Activated CD4-positive, alpha-beta T cell treated with anti-CD3 and anti-CD28 coated beads for 36 hours (primary cell): ENCODE data around the gene ZNF223. TPM values are rescaled to one million over a fixed set of nuclear protein-coding genes. Genes with fewer than 3 reads are reported as not detected.
A peak's percentile ranks its signal among the peaks of the same experiment; 100 is the strongest.

Experiments used
- ATAC-seq: fragments of 200-7000 bp; cut with Tn5 transposase; one replicate; pipeline ENCODE4 v1.10.0; 2021; ENCODE audit warnings: mild to moderate bottlenecking, moderate library complexity
- CTCF ChIA-PET: fragments of 350-600 bp; sonication (Branson Sonifier 250); formaldehyde crosslinking; loops from one replicate; lab custom pipeline; 2021; ENCODE audit warnings: antibody characterized with exemption; lab: Charles Lee
- POLR2A ChIA-PET: fragments of 350-600 bp; sonication (Branson Sonifier 250); formaldehyde crosslinking; loops from one replicate; lab custom pipeline; 2021; ENCODE audit warnings: antibody characterized with exemption, inconsistent platforms; lab: Charles Lee
- DNase-seq: peaks from one replicate; pipeline ENCODE4 v3.0.0-alpha.2; 2020
- H3K27ac Mint-ChIP-seq: one replicate; pipeline ENCODE4 v1.8.0; 2021; ENCODE audit warnings: mixed read lengths
- H3K27me3 Mint-ChIP-seq: one replicate; pipeline ENCODE4 v1.8.0; 2021; ENCODE audit warnings: mixed read lengths
- H3K36me3 Mint-ChIP-seq: one replicate; pipeline ENCODE4 v1.8.0; 2021; ENCODE audit warnings: low read depth, mixed read lengths
- H3K4me1 Mint-ChIP-seq: one replicate; pipeline ENCODE4 v1.8.0; 2021; ENCODE audit warnings: mixed read lengths
- H3K4me3 Mint-ChIP-seq: one replicate; pipeline ENCODE4 v1.8.0; 2021; ENCODE audit warnings: mild to moderate bottlenecking, moderate library complexity, mixed read lengths
- H3K9me3 Mint-ChIP-seq: one replicate; pipeline ENCODE4 v1.8.0; 2021; ENCODE audit warnings: low read depth, mixed read lengths
- intact Hi-C, 2 experiments: fragments of 100-400 bp; cut with DNase I in 1 of 2; cut with micrococcal nuclease in 1 of 2; formaldehyde crosslinking; loops; one replicate each; pipeline versions ENCODE4 v1.14.2 to v1.15.1; 2022 to 2024; cut with DNase I, micrococcal nuclease
- total RNA-seq, 2 experiments: library from RNA; stranded (reverse); gene quantifications; one replicate each; pipeline ENCODE4 v1.2.3, GENCODE V29; 2021

Gene ZNF223
- total RNA-seq, 2 experiments from 2014 or later, result 0.63 to 0.82 TPM

DNA sequence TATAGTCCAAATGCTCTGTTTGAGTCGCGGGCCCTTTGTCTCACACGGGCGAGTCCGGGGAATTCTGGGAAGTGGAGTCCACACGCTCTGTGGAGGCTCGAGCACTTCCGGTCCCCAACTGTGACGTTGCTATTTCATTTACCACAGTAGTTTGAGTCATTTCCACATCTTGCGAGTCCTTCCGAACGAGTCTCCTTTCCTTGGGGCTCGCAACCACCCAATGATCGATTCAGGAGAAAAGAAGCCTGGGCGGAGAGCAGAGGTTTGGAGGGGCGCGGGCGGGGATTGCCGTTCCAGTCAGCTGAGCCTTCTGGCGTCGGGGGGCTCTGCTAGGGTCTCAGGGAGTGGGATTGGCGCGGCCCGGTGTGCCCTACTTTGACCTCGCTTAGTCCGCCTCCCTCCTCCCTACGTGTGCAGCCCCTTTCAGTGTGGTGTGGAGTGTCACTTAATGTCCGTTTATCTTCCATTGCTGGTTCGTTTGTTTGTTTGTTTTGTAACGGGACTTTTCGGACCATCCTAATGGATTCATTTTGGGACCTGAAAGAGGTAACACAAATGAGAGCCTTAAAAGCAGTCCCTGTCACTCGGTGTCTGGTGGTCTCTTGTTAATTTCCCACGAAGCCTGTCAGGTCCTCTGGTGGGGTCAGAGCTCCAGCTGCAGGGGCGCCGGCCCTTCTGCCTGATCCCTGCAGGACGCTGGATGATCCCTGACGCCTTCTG lies 26.5 kb upstream of the ZNF223 start, which contains the start of gene ZNF222:
Gene ZNF222, plus strand, starts transcription at position 163 of the 720 bp plus-strand sequence. Its CDS starts 58 bp downstream, at position 221.
- CTCF ChIA-PET, result interaction anchor here (0.6 to 0.7 kb wide), 2 partner anchors 116 to 303 kb away, joined by 3 read pairs; partner anchors contain the start of gene ZNF234
- DNase-seq (peak; percentile 90), ATAC-seq (peak; percentile 99)
- peaks cover 53% of the 10 kb centered on the region for H3K36me3 Mint-ChIP-seq
- POLR2A ChIA-PET, result no interaction called here
- H3K27me3 Mint-ChIP-seq, result peaks cover 2% of the 10 kb centered on the region
- intact Hi-C loops, result loop anchor here (1.0 to 2.0 kb wide), 16 partner anchors 23 to 475 kb away; partner anchors contain the start of genes ZNF224 (in 2 of the 2), ZNF230 (in 2 of the 2), ZNF155 (in 1 of the 2) and ZNF180 (in 1 of the 2)
- peak within 1 kb of the TSS; percentile 94 for H3K4me3 Mint-ChIP-seq
- H3K27ac Mint-ChIP-seq, result peak within 1 kb of the TSS; percentile 93
- H3K4me1 Mint-ChIP-seq, result peaks cover 20% of the 10 kb centered on the region
- peaks cover 34% of the 10 kb centered on the region for H3K9me3 Mint-ChIP-seq

DNA sequence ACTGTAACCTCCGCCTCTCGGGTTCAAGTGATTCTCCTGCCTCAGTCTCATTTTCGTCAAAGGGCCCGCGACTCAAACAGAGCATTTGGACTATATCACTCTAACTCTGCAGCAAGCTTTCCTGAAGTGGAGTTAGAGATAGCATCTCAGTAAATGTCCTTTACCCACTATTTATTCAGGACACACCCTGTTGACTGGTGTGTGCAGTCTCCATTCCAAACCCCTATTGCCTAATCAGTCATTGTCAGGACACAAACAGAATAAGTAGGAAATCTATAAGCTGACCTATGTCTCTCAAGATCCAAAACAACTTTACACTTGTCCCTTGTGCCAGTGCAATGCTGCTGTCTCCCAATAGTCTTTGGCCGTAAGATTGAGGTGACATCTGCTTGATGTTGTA lies 25.2 kb upstream of the ZNF223 start:
- H3K27ac Mint-ChIP-seq, result no peak overlapping the region
- H3K27me3 Mint-ChIP-seq, result no peaks in the 10 kb centered on the region
- H3K4me3 Mint-ChIP-seq, result no peak overlapping the region
- H3K4me1 Mint-ChIP-seq, result peaks cover 20% of the 10 kb centered on the region
- H3K9me3 Mint-ChIP-seq, result peaks cover 35% of the 10 kb centered on the region
- peaks cover 65% of the 10 kb centered on the region for H3K36me3 Mint-ChIP-seq
- DNase-seq (no peak), ATAC-seq (no peak)
- CTCF ChIA-PET, result interaction anchor here (0.5 kb wide), 1 partner anchor 69 kb away, joined by 4 read pairs; no protein-coding TSS in a partner anchor
- POLR2A ChIA-PET, result no interaction called here
- intact Hi-C loops, result no loop called here

DNA sequence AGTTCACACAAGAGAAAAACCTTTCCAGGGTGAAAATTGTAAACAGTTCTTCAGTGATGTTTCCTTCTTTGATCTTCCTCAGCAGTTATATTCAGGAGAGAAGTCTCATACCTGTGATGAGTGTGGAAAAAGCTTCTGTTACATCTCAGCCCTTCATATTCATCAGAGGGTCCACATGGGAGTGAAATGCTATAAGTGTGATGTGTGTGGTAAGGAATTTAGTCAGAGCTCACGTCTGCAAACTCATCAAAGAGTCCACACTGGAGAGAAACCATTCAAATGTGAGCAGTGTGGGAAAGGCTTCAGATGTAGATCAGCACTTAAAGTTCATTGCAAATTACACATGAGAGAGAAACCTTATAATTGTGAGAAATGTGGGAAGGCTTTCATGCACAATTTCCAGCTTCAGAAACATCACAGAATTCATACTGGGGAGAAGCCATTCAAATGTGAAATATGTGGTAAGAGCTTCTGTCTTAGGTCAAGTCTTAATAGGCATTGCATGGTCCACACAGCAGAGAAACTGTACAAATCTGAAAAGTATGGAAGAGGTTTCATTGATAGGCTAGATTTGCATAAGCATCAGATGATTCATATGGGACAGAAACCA lies 19.7 kb upstream of the ZNF223 start:
- intact Hi-C loops, result no loop called here
- ChIA-PET CTCF (no interaction called here), POLR2A (no interaction called here)
- no peak for DNase-seq
- Mint-ChIP-seq H3K4me1 (peaks cover 3% of the 10 kb centered on the region), H3K27me3 (no peaks in the 10 kb centered on the region), H3K4me3 (no peak overlapping the region), H3K36me3 (peaks cover 69% of the 10 kb centered on the region), H3K9me3 (peaks cover 53% of the 10 kb centered on the region), H3K27ac (no peak overlapping the region)
- no peak for ATAC-seq

DNA sequence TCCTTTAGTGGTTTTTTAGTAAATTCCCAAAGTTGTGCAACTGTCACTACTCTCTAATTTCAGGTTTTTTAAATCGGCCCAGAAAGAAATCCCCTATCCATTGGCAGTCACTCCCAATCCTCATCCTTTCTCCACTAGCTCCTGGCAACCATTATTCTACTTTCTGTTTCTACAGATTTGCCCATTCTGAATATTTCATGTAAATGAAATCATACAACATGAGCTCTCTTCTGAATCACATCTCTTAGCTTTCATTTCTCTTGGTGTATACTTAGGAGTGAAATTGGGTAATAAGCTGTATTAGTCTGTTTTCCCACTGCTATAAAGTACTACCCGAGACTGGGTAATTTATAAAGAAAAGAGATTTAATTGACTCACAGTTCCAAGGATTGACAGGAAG lies 9.7 kb upstream of the ZNF223 start:
- POLR2A ChIA-PET, result no interaction called here
- H3K27ac Mint-ChIP-seq, result no peak overlapping the region

DNA sequence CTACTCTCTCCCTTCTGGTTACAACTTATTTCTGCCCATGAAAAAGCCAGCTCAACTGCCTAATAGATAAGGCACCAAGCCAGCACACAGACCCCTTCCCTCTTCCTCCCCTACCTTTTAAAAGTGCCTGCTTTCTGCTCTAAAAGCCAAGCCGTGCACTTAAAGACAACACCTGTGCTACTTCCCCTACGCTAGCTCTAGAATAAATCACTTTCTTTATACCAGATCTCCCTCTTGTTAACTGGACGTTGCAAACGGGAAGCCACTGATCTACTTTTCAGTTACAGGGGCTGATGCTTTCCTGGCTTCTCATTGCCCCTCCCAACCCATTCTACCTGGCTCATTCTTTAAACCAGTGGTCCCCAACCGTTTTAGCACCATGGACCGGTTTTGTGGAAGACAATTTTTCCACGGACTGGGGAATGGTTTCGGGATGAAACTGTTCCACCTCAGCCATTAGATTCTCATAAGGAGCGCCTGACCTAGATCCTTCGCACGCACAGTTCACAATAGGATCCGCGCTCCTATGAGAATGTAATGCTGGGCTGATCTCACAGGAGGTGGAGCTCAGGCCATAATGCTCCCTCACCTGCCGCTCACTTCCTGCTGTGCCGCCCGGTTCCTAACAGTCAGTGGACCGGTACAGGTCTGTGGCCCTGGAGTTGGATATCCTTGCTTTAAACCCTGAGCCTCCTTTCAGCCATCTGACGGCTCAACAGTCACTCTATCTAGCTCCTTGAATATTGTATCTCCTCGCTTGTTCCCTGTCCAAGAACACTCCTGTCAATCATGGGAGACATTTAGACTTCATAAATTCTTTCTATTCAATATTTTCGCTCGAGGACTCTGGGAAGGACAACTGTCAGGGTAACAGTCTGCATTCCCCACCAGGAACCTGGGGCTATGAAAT lies 841 bp upstream of the ZNF223 start:
- H3K36me3 Mint-ChIP-seq, result peaks cover 30% of the 10 kb centered on the region
- intact Hi-C loops, result no loop called here
- H3K4me3 Mint-ChIP-seq, result peak overlapping the region; percentile 76
- peak overlapping the region; percentile 64 for H3K27ac Mint-ChIP-seq
- CTCF ChIA-PET, result no interaction called here
- H3K4me1 Mint-ChIP-seq, result peaks cover 21% of the 10 kb centered on the region
- ATAC-seq (peak; percentile 70), DNase-seq (peak; percentile 39)
- H3K27me3 Mint-ChIP-seq, result peaks cover 5% of the 10 kb centered on the region
- POLR2A ChIA-PET, result no interaction called here
- peaks cover 23% of the 10 kb centered on the region for H3K9me3 Mint-ChIP-seq

More for the DNA sequence above, 9.7 kb upstream of the ZNF223 start:
- ATAC-seq (no peak), DNase-seq (no peak)
- Mint-ChIP-seq H3K4me3 (no peak overlapping the region), H3K27me3 (peaks cover 15% of the 10 kb centered on the region), H3K9me3 (peaks cover 38% of the 10 kb centered on the region), H3K4me1 (no peaks in the 10 kb centered on the region), H3K36me3 (peaks cover 2% of the 10 kb centered on the region)
- CTCF ChIA-PET, result interaction anchor here (0.7 kb wide), 1 partner anchor 44 kb away, joined by 3 read pairs; no protein-coding TSS in a partner anchor
- intact Hi-C loops, result no loop called here

DNA sequence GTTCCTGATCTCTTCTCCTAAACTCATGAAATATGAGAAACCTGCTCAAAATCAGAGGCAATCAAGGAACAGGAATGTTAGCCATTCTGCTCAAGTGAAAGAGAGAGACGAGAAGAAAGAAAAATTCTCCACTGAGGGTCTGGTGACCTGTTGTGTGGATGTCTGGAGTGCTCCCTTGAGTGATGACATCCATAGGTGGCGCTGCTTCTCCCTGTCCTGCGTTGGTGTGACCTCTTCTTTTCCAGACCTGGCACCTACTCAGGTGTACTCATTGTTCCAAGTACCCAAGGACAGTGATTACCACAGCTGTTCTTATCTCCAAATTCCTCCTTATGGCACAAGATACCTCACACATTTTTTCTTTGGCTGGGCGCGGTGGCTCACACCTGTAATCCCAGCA lies 4.0 kb downstream of the ZNF223 start:
- Mint-ChIP-seq H3K27me3 (no peaks in the 10 kb centered on the region), H3K4me1 (peaks cover 18% of the 10 kb centered on the region), H3K27ac (no peak overlapping the region), H3K4me3 (no peak overlapping the region), H3K9me3 (peaks cover 27% of the 10 kb centered on the region), H3K36me3 (peaks cover 61% of the 10 kb centered on the region)
- peak; percentile 4 for DNase-seq
- ChIA-PET POLR2A (no interaction called here), CTCF (interaction anchor here (0.6 kb wide), 1 partner anchor 15 kb away, joined by 4 read pairs; no protein-coding TSS in a partner anchor)
- no peak for ATAC-seq
- intact Hi-C loops, result no loop called here

DNA sequence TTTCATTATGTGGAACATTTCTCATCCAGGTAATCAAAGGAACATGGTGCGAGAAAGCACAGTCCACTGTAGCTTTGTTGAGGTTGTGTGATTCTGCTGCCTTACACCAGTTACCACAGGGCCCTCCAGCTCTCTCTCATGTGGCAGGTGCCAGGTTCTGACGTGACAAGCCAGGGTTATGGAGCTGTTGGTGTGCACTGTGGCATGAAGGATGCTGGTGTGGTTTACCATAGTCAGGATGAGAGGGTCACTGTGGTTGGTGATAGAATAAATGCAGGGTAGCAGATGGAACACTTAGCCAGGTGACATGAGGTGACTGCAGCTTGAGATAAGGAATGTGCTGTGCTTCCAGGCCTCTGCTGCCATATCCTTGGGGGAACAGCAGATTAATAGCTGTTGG lies 7.4 kb downstream of the ZNF223 start:
- ChIA-PET CTCF (interaction anchor here (0.8 kb wide), 1 partner anchor 57 kb away, joined by 3 read pairs; no protein-coding TSS in a partner anchor), POLR2A (no interaction called here)
- intact Hi-C loops, result no loop called here
- Mint-ChIP-seq H3K4me3 (no peak overlapping the region), H3K36me3 (peaks cover 82% of the 10 kb centered on the region), H3K27me3 (no peaks in the 10 kb centered on the region), H3K27ac (no peak overlapping the region), H3K9me3 (peaks cover 32% of the 10 kb centered on the region), H3K4me1 (no peaks in the 10 kb centered on the region)
- DNase-seq, result no peak
- no peak for ATAC-seq

DNA sequence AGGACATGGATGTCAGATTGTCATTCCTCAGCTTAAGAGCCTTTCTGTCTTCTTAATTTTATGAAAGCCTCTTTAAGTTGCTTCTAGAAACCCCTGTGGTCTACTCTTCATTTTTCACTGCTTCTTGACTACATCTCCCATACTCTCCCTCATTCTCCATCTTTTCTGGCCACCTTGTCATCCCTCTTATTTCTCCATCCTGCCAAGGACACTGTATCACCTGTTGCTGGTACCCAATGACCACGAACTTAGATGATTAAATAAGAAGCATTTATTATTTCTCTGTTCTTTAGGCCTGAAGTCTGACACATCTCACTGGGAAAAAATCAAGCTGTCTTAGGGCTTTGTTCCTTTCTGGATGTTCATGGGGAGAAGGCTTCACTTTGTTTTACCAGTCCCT lies 9.2 kb downstream of the ZNF223 start:
- ATAC-seq (no peak), DNase-seq (no peak)
- POLR2A ChIA-PET, result no interaction called here
- Mint-ChIP-seq H3K27ac (no peak overlapping the region), H3K4me1 (no peaks in the 10 kb centered on the region), H3K4me3 (no peak overlapping the region), H3K36me3 (peaks cover 78% of the 10 kb centered on the region), H3K27me3 (no peaks in the 10 kb centered on the region), H3K9me3 (peaks cover 28% of the 10 kb centered on the region)
- CTCF ChIA-PET, result no interaction called here
- intact Hi-C loops, result no loop called here

DNA sequence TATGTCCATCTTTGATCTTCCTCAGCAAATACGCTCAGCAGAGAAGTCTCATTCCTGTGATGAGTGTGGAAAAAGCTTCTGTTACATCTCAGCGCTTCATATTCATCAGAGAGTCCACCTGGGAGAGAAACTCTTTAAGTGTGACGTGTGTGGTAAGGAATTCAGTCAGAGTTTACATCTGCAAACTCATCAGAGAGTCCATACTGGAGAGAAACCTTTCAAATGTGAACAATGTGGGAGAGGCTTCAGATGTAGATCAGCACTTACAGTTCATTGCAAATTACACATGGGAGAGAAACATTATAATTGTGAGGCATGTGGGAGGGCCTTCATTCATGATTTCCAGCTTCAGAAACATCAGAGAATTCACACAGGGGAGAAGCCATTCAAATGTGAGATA lies 14.5 kb downstream of the ZNF223 start:
- CTCF ChIA-PET, result no interaction called here
- Mint-ChIP-seq H3K36me3 (peaks cover 65% of the 10 kb centered on the region), H3K27ac (no peak overlapping the region), H3K27me3 (peaks cover 2% of the 10 kb centered on the region), H3K4me1 (peaks cover 4% of the 10 kb centered on the region), H3K4me3 (no peak overlapping the region), H3K9me3 (peaks cover 46% of the 10 kb centered on the region)
- no peak for DNase-seq
- POLR2A ChIA-PET, result no interaction called here
- intact Hi-C loops, result no loop called here
- no peak for ATAC-seq

DNA sequence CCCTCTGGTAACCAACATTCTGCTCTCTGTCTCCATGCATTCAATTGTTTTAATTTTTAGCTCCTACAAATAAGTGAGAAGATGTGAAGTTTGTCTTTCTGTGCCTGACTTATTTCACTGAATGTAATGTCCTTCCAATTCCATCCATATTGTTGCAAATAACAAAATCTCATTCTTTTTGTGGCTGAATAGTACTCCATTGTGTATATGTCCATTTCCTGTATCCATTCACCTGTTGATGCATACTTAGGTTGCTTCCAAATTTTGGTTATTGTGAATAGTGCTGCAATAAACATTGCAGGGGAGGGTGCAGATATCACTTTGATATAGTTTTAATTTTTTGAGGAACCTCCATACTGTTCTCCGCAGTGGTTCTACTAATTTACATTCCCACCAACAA lies 17.6 kb downstream of the ZNF223 start:
- POLR2A ChIA-PET, result interaction anchor here (0.7 kb wide), 1 partner anchor 608 kb away, joined by 3 read pairs; no protein-coding TSS in a partner anchor
- intact Hi-C loops, result no loop called here
- Mint-ChIP-seq H3K36me3 (peaks cover 44% of the 10 kb centered on the region), H3K4me1 (peaks cover 23% of the 10 kb centered on the region), H3K9me3 (peaks cover 49% of the 10 kb centered on the region), H3K4me3 (no peak overlapping the region), H3K27me3 (peaks cover 2% of the 10 kb centered on the region), H3K27ac (no peak overlapping the region)
- CTCF ChIA-PET, result no interaction called here
- ATAC-seq (no peak), DNase-seq (no peak)
